Gastroesophageal sphincter (tissue), 3 donors: Measurements from ENCODE around the gene ADAM12.

Experiments
- CTCF ChIP-seq, 4 experiments: fragments of 200-600 bp in 2 of 4; fragments of 450-650 bp in 2 of 4; sonication (generic) in 1 of 4; IDR thresholded peaks; one replicate each; pipeline ENCODE4 v1.5.1; 2017 to 2019; ENCODE audit warnings: antibody characterized with exemption in 4 of 4, mild to moderate bottlenecking in 2 of 4, moderate library complexity in 2 of 4
- EP300 ChIP-seq: sonication (generic); formaldehyde crosslinking; IDR thresholded peaks from one replicate; pipeline ENCODE4 v1.6.1; 2017; ENCODE audit warnings: antibody characterized with exemption, mild to moderate bottlenecking
- POLR2A ChIP-seq, 2 donors: fragments of 450-650 bp; IDR thresholded peaks; one replicate each; pipeline ENCODE4 v1.6.1; 2017; ENCODE audit warnings: antibody characterized with exemption in 2 of 2, mild to moderate bottlenecking in 2 of 2, moderate library complexity in 1 of 2
- POLR2AphosphoS5 ChIP-seq: sonication (generic); formaldehyde crosslinking; IDR thresholded peaks from one replicate; pipeline ENCODE4 v1.6.1; 2017; ENCODE audit warnings: antibody characterized with exemption

GRCh38 chr10:126114884-126115555 lies 273.3 kb downstream of the ADAM12 start:
- no peak for TF ChIP-seq POLR2AphosphoS5
- no peak for TF ChIP-seq CTCF (IDR thresholded peaks at IDR 0.05)
- TF ChIP-seq POLR2A (IDR thresholded peaks at IDR 0.05): no peak
- TF ChIP-seq EP300: no peak
